ENCODE measurements around the gene ADPRS. TPM values are rescaled to one million over a fixed set of nuclear protein-coding genes. Genes with fewer than 3 reads are reported as not detected.
A peak's percentile ranks its signal among the peaks of the same experiment; 100 is the strongest.

The ADPRS gene
- total RNA-seq, 1 donor, result 25.0 TPM

DNA sequence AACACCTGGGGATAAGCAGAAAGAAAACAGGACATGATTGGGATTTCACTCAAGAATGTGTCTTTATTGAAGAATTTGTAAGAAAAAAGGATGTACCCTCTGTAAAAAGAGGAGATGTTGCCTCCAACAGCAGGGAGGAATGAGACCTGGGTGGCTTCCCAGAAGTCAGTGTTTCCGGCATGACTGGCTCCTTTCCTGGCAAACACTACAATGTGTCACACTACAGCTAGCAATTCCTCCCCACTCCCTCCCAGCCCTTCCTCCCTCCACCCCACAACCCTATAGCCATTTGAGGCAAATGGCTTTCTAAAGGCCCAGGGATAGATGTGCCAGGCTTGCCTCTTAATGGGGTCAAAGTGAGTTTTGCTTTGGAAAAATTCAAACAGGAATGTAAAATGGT lies 47.8 kb downstream of the ADPRS start:
- DNase-seq (ENCODE audit: low read depth), result peak; percentile 50
- H3K4me3 ChIP-seq (ENCODE audit: low read depth, low read length), result no peak overlapping the region
- no peak for TF ChIP-seq CTCF (IDR thresholded peaks at IDR 0.05; ENCODE audit: insufficient read depth, low read depth, low read length)

DNA sequence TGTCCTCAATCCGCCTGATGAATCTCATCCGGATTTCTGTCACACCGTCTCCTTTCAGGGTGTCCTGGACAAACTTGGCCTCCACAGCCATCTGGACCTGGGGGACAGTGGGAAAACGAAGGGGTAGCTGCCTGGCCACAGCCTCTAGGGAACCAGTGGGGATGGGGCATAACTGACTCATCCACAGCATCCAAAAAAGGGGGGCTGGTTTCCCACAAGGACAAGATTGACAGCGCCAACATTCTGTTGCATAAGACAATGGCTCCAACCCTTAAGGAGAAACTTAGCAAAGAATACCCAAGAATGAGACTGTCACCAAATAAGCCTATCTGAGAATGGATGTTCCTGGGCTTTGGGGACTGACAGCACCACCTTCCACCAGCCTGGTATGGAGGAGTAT lies 48.5 kb downstream of the ADPRS start:
- H3K4me3 ChIP-seq (ENCODE audit: low read depth, low read length), result no peak overlapping the region
- DNase-seq (ENCODE audit: low read depth), result no peak
- TF ChIP-seq CTCF (IDR thresholded peaks at IDR 0.05; ENCODE audit: insufficient read depth, low read depth, low read length), result no peak

DNA sequence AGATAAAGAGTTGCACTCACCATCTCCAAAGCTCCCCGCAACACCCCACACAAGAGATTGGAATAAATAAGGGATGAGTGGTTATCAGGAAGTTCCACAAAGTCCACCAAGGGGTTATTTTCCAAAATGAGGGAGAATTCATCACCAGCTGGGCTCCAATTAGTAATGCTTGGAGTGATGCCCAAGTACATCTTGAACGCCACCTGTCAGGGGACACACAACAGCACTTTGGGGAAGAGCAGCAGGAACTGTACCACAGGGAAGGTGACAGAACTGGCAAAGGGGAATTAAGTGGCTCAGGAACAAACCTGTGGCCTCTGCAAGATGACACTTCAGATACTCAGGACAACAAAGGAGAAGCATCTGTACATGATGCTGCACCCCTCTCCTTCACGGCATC lies 49.1 kb downstream of the ADPRS start:
- DNase-seq (ENCODE audit: low read depth), result no peak
- H3K4me3 ChIP-seq (ENCODE audit: low read depth, low read length), result no peak overlapping the region
- no peak for TF ChIP-seq CTCF (IDR thresholded peaks at IDR 0.05; ENCODE audit: insufficient read depth, low read depth, low read length)

GRCh38 chr1:36139521-36139920 lies 50.8 kb downstream of the ADPRS start:
- TF ChIP-seq CTCF (IDR thresholded peaks at IDR 0.05; ENCODE audit: insufficient read depth, low read depth, low read length), result no peak
- DNase-seq (ENCODE audit: low read depth), result no peak
- no peak overlapping the region for H3K4me3 ChIP-seq (ENCODE audit: low read depth, low read length)

GRCh38 chr1:36142121-36142520 lies 53.4 kb downstream of the ADPRS start:
- no peak for TF ChIP-seq CTCF (IDR thresholded peaks at IDR 0.05; ENCODE audit: insufficient read depth, low read depth, low read length)
- no peak for DNase-seq (ENCODE audit: low read depth)

DNA sequence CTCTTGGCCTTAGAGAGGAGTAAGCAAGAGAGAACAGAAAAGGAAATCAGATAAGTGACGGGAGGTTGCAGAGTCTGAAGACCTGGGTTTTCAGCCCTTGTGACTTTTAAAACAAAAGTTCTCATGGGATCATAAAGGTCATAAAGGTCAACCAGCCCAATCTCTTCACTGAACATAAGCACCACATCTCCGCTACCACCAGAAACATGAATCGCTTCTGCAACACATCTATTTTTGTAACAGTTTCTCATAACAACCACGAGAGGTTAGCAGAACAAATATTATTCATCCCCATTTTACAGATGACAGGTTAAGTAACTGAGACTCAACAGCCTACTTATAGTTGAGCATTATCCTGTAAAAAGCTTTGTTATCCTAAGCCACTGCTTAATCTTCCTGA lies 54.7 kb downstream of the ADPRS start:
- no peak overlapping the region for H3K4me3 ChIP-seq (ENCODE audit: low read depth, low read length)
- no peak for TF ChIP-seq CTCF (IDR thresholded peaks at IDR 0.05; ENCODE audit: insufficient read depth, low read depth, low read length)
- no peak for DNase-seq (ENCODE audit: low read depth)

More at GRCh38 chr1:36142121-36142520, 53.4 kb downstream of the ADPRS start:
- no peak overlapping the region for H3K4me3 ChIP-seq (ENCODE audit: low read depth, low read length)

Other genes starting within 250 kb of the ADPRS start
- gene AGO1, start 205.7 kb upstream of the ADPRS start, total RNA-seq, result 16.4 TPM in 2 replicates
- 12.9 and 16.8 TPM in 2 replicates for gene AGO3, start 157.8 kb upstream of the ADPRS start, total RNA-seq
- under 0.01 TPM in 1 of 2 replicates, not detected in the other for gene TEKT2, start 4.8 kb upstream of the ADPRS start, total RNA-seq
- 4.7 and 6.8 TPM in 2 replicates for gene COL8A2, start 36.3 kb downstream of the ADPRS start, total RNA-seq
- gene TRAPPC3, start 60.6 kb downstream of the ADPRS start, total RNA-seq, result 94.6 and 102 TPM in 2 replicates
- 142 and 187 TPM in 2 replicates for gene MAP7D1, start 67.3 kb downstream of the ADPRS start, total RNA-seq
- gene THRAP3, start 135.6 kb downstream of the ADPRS start, total RNA-seq, result 120 and 130 TPM in 2 replicates
- 3.9 and 5.8 TPM in 2 replicates for gene SH3D21, start 217.5 kb downstream of the ADPRS start, total RNA-seq
- 191 and 305 TPM in 2 replicates for gene EVA1B, start 234.8 kb downstream of the ADPRS start, total RNA-seq

Data from fibroblast of villous mesenchyme (primary cell).